Measurements from ENCODE around the gene HLA-DPA1.
A peak's percentile ranks its signal among the peaks of the same experiment; 100 is the strongest.

The HLA-DPA1 gene

GRCh38 chr6:33061987-33062386, 11.5 kb downstream of the HLA-DPA1 start:
- DNase-seq: no peak

- DNase-seq: no peak
Measured at GRCh38 chr6:33057222-33058150, 16.0 kb downstream of the HLA-DPA1 start.

GRCh38 chr6:33053230-33053629, 20.2 kb downstream of the HLA-DPA1 start:
- DNase-seq: no peak

GRCh38 chr6:33052627-33053026, 20.8 kb downstream of the HLA-DPA1 start:
- DNase-seq: no peak

- DNase-seq: no peak
Measured at GRCh38 chr6:33050014-33050810, 23.2 kb downstream of the HLA-DPA1 start.

GRCh38 chr6:33049323-33050013, 24.0 kb downstream of the HLA-DPA1 start:
- no peak for DNase-seq

GRCh38 chr6:33040157-33040556, 33.3 kb downstream of the HLA-DPA1 start:
- no peak for DNase-seq

- DNase-seq: no peak
Measured at GRCh38 chr6:33036535-33036934, 36.9 kb downstream of the HLA-DPA1 start.

GRCh38 chr6:33034554-33034953, 38.9 kb downstream of the HLA-DPA1 start:
- no peak for DNase-seq

- DNase-seq: no peak
Measured at GRCh38 chr6:33030245-33030644, 43.2 kb downstream of the HLA-DPA1 start.

- no peak for DNase-seq
Measured at GRCh38 chr6:33029328-33030184, 43.9 kb downstream of the HLA-DPA1 start.

- no peak for DNase-seq
Measured at GRCh38 chr6:33028220-33028849, 45.1 kb downstream of the HLA-DPA1 start.

GRCh38 chr6:33024521-33024920, 48.9 kb downstream of the HLA-DPA1 start:
- DNase-seq: no peak

- no peak for DNase-seq
Measured at GRCh38 chr6:33023536-33023935, 49.9 kb downstream of the HLA-DPA1 start.

- DNase-seq: no peak
Measured at GRCh38 chr6:33021917-33022316, 51.5 kb downstream of the HLA-DPA1 start.

- DNase-seq: no peak
Measured at GRCh38 chr6:33019372-33019771, 54.1 kb downstream of the HLA-DPA1 start.

- DNase-seq: peak; percentile 19
Measured at GRCh38 chr6:33018904-33019303, 54.5 kb downstream of the HLA-DPA1 start.

GRCh38 chr6:33018418-33018817, 55.0 kb downstream of the HLA-DPA1 start:
- no peak for DNase-seq

GRCh38 chr6:33017694-33018353, 55.6 kb downstream of the HLA-DPA1 start:
- no peak for DNase-seq

- DNase-seq: no peak
Measured at GRCh38 chr6:33017018-33017417, 56.4 kb downstream of the HLA-DPA1 start.

GRCh38 chr6:33015798-33016197, 57.7 kb downstream of the HLA-DPA1 start:
- no peak for DNase-seq

All from stimulated activated CD4-positive, alpha-beta T cell treated with anti-CD3 and anti-CD28 coated beads, Interleukin-4, amount 100 ng/mL, for 1 hour (primary cell).